Liver (tissue), 3 donors: ENCODE results near the gene ARAP2.

Source experiments
- ATF3 ChIP-seq: IDR thresholded peaks from 2 replicates; pipeline ENCODE4 v1.6.1; 2016; ENCODE audit warnings: antibody characterized with exemption
- CTCF ChIP-seq: fragments of 150-350 bp; IDR thresholded peaks from 2 replicates; pipeline ENCODE4 v1.5.1; 2017; ENCODE audit warnings: improper control_type of control experiment, low read depth, low read length; ENCODE audit not compliant: missing input control
- EGR1 ChIP-seq, 2 donors: IDR thresholded peaks; 2 replicates each; pipeline ENCODE4 v1.6.1; 2016 to 2018; ENCODE audit warnings: antibody characterized with exemption in 2 of 2, low read depth in 2 of 2
- FOXA1 ChIP-seq: IDR thresholded peaks from 2 replicates; pipeline ENCODE4 v1.6.1; 2016; ENCODE audit warnings: antibody characterized with exemption
- GABPA ChIP-seq, 2 donors: IDR thresholded peaks in 1 of 2; conservative IDR thresholded peaks in 1 of 2; 2 replicates each; pipeline ENCODE4 v1.6.1; 2016; ENCODE audit warnings: antibody characterized with exemption in 2 of 2, mild to moderate bottlenecking in 1 of 2, moderate library complexity in 1 of 2
- HNF4A ChIP-seq, 2 donors: conservative IDR thresholded peaks; 2 replicates each; pipeline ENCODE4 v1.6.1; 2016; ENCODE audit warnings: antibody characterized with exemption in 2 of 2, mild to moderate bottlenecking in 2 of 2
- HNF4G ChIP-seq: IDR thresholded peaks from 2 replicates; pipeline ENCODE4 v1.6.1; 2016; ENCODE audit warnings: antibody characterized with exemption
- JUND ChIP-seq, 2 donors: IDR thresholded peaks; 2 replicates each; pipeline ENCODE4 v1.6.1; 2016; ENCODE audit warnings: antibody characterized with exemption in 2 of 2
- MAX ChIP-seq: IDR thresholded peaks from 2 replicates; pipeline ENCODE4 v1.6.1; 2016; ENCODE audit warnings: antibody characterized with exemption
- RAD21 ChIP-seq, 2 donors: IDR thresholded peaks; 2 replicates each; pipeline ENCODE4 v1.6.1; 2016; ENCODE audit warnings: antibody characterized with exemption in 2 of 2, mild to moderate bottlenecking in 2 of 2
- REST ChIP-seq: IDR thresholded peaks from 2 replicates; pipeline ENCODE4 v1.6.1; 2016; ENCODE audit warnings: antibody characterized with exemption, mild to moderate bottlenecking
- SP1 ChIP-seq: IDR thresholded peaks from 2 replicates; pipeline ENCODE4 v1.6.1; 2018; ENCODE audit warnings: antibody characterized with exemption, mild to moderate bottlenecking
- TAF1 ChIP-seq: conservative IDR thresholded peaks from 2 replicates; pipeline ENCODE4 v1.6.1; 2016; ENCODE audit warnings: antibody characterized with exemption, mild to moderate bottlenecking
- YY1 ChIP-seq: IDR thresholded peaks from 2 replicates; pipeline ENCODE4 v1.6.1; 2016; ENCODE audit warnings: antibody characterized with exemption, mild to moderate bottlenecking
- donor health status: healthy.
- donor health status: healthy.

GRCh38 chr4:36269101-36269500 lies 24.8 kb upstream of the ARAP2 start:
- TF ChIP-seq REST (no peak), CTCF (no peak), MAX (no peak), TAF1 (no peak), ATF3 (no peak), HNF4A (conservative IDR thresholded peaks at IDR 0.05) (no peak), FOXA1 (no peak), HNF4G (no peak), JUND (IDR thresholded peaks at IDR 0.05) (no peak), SP1 (no peak), EGR1 (IDR thresholded peaks at IDR 0.05; ENCODE audit: low read depth in 2 of 2) (no peak), YY1 (no peak), GABPA (IDR thresholded peaks at IDR 0.05 in 1 of 2, conservative IDR thresholded peaks at IDR 0.05 in 1 of 2) (no peak), RAD21 (IDR thresholded peaks at IDR 0.05) (no peak)
